Fibroblast of peridontal ligament (primary cell): ENCODE results near the gene TRIP6.

ENCODE experiments used
- DNase-seq: peaks from one replicate; pipeline ENCODE4 v3.0.0-alpha.2; 2010; ENCODE audit errors: extremely low read depth

TRIP6 gene

GRCh38 chr7:100874577-100875355 is 7.6 kb downstream of the TRIP6 start, which contains the start of gene SRRT:
Gene SRRT, plus strand, starts transcription at chr7:100875103. Its CDS starts 488 bp downstream, at chr7:100875591.
- peak; percentile 97 for DNase-seq

- peak; percentile 14 for DNase-seq
Measured at GRCh38 chr7:100875356-100875751, 8.2 kb downstream of the TRIP6 start.

- no peak for DNase-seq
Measured at GRCh38 chr7:100878013-100878412, 10.8 kb downstream of the TRIP6 start.

GRCh38 chr7:100878685-100879084 is 11.5 kb downstream of the TRIP6 start:
- DNase-seq = no peak

- DNase-seq = no peak
Measured at GRCh38 chr7:100879685-100880261, 12.6 kb downstream of the TRIP6 start.

- no peak for DNase-seq
Measured at GRCh38 chr7:100880645-100881044, 13.5 kb downstream of the TRIP6 start.

GRCh38 chr7:100881136-100881535 is 13.9 kb downstream of the TRIP6 start:
- DNase-seq = no peak

GRCh38 chr7:100882201-100882600 is 15.0 kb downstream of the TRIP6 start:
- no peak for DNase-seq

- DNase-seq = no peak
Measured at GRCh38 chr7:100882785-100883526, 15.8 kb downstream of the TRIP6 start.

GRCh38 chr7:100884736-100885439 is 17.7 kb downstream of the TRIP6 start:
- no peak for DNase-seq

- DNase-seq = no peak
Measured at GRCh38 chr7:100885440-100886141, 18.4 kb downstream of the TRIP6 start.

GRCh38 chr7:100886142-100886935 is 19.2 kb downstream of the TRIP6 start:
- DNase-seq = no peak

GRCh38 chr7:100886936-100887515 is 19.8 kb downstream of the TRIP6 start:
- no peak for DNase-seq

- no peak for DNase-seq
Measured at GRCh38 chr7:100887516-100888290, 20.5 kb downstream of the TRIP6 start.

GRCh38 chr7:100888291-100888987 is 21.3 kb downstream of the TRIP6 start:
- no peak for DNase-seq

GRCh38 chr7:100888988-100889750 is 22.0 kb downstream of the TRIP6 start, which contains the start of gene UFSP1:
Gene UFSP1, minus strand, starts transcription at chr7:100889715. Its CDS starts 444 bp downstream, at chr7:100889271.
- DNase-seq = no peak

- DNase-seq = no peak
Measured at GRCh38 chr7:100890653-100891567, 23.7 kb downstream of the TRIP6 start.
